ENCODE results near the gene LRRC36.

Gene LRRC36

DNA sequence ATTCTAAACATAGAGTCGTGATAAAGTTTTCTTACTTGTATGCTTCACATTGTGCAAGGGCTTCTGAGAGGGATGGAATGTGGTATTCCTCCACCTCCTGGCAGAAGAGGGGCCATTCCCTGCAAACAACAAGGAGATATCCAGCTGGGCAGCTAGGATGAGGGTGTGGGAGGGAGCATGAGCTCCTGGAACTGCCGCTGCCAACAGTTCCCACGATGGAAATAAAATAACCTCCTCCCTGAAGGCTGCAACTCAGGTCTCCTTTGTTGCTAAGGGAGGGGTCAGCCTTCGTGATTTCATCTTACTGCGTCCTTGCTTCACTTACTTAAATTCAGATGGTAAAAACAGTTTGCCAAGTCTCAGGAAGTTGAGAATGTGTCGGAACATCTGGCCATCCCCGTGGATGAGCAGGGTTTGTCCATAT, 31.7 kb upstream of the LRRC36 start:
- DNase-seq: no peak

DNA sequence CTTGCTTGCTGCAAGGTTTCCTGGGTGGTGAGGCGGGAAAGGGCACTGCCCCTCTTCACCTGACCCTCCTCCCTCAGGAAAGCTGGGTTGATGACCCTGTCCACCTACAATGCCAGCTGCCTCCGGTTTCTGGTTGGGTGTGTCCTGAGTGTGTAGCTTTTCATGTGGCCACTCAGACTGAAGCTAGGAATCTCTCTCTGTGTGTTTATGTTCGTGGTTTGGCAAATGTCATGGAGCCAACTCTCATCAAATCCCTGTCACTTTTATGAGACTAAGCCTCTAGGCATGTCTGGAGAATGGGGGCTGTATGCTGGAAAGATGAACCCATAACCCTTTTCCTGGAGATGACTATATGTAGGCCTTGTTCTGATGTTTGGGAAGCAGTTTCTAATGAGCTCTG, 30.2 kb upstream of the LRRC36 start:
- DNase-seq: no peak

DNA sequence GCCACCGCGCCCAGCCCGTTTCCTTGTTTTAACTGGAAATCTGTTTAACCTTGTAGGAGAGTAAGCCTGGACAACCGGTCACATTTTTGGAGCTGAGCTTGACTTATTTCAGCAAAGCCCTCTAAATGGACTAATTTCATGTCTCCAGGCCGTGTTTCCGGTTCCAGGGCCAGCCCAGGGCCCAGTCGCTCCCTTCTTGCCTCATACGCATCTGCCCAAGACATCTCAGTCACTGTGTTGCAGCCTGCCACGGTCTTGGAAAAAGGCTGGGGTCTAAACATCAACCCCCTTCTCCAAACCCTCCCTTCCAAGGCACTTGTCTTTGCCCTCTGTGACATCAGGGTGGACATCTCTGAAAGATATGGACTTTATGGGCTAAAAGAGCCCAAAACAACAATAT, 28.3 kb upstream of the LRRC36 start:
- DNase-seq: no peak

DNA sequence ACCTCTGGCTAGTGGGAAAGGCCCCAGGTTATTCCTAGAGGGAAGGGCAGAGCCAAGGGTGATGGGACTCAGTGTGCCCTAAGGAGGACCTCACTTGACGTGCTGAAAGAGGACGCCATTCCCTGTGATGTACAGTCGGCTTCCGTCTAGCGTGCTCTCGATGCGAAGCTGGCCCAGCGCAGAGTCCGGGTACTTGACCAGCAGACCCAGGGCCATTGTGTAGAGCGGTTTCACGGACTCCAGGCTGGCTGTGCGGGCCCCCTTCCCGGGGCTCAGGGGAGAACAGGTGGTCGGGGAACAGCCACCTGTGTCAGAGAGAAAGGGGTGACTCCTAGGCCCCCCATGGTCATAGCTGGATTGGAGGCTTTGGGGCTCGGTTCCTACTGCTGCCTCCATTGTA, 27.3 kb upstream of the LRRC36 start:
- DNase-seq: no peak

DNA sequence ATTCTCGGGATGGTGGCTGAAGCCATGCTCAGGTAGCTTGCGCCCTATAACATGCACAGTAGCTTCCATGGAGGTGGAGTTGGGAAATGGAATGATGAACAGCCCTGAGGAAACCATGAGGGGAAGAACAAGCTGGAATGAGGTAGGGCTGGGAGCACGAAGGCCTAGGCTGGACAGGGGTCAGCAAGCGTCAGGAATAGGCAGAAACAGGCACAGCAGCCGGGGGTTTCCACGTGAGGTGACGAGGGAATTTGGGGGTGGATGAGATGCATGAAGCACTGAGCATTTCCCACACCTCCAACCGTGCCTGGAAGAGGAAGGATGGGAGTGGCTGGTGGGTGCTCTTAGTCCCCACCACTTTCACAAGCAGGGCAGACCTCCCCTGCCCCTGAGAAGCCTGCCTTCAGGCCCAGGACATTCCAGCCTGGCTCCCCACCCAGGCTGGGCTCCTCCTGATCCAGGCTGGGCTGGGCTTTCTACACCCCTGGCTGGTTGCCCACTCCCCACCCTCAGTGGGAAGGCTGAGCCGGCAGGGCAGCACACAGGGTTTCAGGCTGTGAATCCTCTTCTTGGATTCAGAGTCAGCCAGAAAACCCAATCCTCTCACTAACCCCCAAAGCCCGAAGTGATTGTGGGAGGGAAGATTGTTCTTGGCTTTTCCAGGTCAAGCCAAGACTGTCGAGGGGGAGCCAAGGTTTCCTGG, 25.4 kb upstream of the LRRC36 start:
- no peak for DNase-seq

DNA sequence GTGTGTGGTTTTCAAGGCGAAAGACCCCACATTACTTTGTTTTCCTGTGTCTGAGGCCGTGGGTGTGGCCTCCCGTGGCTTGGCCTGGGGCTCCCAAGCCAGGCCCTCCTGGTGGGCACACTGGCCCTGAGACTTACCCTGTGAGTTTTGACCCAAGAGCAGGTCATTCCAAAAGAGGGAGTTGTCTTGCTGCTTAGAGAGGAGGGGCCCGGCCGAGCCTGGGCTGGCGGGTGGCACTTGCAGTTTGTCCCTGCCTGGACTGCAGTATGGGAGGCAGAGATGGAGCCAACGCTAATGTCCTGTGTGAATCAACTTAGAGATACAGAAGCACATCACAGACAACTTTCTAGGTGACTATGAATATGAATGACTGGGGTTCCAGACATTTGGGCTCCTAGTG, 24.5 kb upstream of the LRRC36 start:
- no peak for DNase-seq

DNA sequence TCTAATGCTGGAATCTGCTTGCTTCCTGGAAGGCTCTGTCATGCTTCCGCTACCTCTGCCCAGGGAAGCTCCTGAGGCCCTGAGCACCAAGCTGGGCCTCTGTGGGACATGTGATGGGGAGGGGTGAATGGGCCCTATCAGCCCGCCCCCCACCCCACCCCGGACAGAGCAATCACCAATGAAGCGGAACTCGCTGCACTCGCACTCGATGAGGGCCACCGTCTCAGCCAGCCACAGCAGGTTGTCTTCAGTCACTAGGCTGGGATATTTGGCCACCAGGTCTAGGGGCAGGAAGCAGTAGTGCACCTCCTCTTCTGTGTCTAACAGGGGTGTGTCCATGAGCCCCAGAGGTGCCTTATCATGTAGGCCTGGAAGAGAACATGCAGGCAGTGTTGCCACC, 23.6 kb upstream of the LRRC36 start:
- DNase-seq: no peak

DNA sequence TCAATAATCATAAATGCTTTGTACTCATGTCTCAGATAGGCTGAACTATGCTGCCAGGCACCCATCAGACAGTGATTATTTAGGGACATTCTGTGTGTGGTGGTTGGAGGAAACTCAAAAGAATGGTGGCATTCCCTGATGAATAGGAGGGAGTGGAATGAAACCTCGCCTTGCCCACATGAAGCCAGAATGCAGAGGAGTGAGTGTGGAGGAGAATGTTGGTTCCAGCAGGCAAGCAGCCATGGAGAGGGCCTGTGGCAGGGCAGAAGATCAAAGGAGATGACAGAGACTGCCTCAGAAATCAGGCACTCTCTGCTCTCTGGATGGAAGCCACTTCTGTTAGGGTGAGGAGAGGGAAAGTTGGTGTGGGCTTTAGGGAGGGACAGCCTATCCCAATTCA, 22.6 kb upstream of the LRRC36 start:
- no peak for DNase-seq

DNA sequence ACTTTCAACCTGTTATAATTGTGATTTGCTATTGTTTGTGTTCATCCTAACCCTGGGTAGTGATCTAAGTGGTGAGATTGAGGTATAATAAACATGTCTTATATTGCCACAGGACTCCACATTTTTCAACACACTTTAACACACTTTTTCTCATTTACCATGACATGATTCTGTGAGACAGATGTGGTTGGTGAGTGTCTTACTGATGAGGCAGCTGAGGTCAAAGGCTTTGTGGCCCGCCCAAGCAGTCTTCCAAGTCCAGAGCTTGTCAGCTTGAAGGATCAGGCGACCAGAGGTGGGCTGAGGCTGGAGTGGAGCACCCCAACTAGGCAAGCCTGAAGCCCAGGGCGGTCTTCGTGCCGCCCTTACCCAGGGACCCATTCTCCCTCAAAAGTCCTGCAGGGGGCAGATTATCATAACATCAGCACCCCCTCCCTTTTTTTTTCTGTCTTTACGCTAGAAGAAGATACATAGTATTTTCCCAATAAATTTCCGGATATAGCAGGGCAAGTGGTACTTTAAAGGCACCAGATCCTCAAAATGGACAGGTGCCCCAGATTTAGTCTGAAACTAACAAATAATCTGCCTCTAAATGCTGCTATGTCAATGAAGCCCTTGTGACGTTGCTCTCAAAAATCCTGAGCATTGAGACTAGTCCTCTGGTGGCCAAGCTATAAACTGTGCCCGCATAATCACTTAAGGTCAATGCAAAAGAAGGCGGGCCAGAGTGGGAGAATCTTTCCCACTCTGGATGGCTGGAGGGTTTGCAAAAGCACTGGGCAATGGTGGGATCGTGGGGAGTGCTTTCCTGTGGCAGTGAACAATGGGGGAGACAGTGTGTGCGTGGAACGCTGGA, 21.2 kb upstream of the LRRC36 start:
- DNase-seq: no peak

DNA sequence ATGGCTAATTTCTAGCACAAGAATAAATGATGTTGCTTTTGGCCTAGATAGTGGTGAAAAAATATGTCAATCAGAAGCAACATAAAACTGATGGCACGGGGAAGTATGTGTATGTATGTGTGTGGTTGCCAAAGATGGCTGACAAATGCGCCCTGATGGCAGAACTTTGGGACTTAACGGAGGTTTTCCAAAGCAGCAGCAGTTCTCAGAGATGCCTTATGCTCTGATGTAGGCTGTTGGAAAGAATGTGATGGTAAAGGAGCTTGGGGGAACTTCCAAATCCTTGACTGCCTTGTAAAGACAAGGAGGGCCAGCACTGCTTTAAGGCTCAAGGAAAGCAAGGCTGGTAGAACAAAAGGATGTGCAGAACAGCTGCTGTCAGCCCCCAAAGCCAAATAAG, 16.1 kb upstream of the LRRC36 start:
- no peak for DNase-seq

DNA sequence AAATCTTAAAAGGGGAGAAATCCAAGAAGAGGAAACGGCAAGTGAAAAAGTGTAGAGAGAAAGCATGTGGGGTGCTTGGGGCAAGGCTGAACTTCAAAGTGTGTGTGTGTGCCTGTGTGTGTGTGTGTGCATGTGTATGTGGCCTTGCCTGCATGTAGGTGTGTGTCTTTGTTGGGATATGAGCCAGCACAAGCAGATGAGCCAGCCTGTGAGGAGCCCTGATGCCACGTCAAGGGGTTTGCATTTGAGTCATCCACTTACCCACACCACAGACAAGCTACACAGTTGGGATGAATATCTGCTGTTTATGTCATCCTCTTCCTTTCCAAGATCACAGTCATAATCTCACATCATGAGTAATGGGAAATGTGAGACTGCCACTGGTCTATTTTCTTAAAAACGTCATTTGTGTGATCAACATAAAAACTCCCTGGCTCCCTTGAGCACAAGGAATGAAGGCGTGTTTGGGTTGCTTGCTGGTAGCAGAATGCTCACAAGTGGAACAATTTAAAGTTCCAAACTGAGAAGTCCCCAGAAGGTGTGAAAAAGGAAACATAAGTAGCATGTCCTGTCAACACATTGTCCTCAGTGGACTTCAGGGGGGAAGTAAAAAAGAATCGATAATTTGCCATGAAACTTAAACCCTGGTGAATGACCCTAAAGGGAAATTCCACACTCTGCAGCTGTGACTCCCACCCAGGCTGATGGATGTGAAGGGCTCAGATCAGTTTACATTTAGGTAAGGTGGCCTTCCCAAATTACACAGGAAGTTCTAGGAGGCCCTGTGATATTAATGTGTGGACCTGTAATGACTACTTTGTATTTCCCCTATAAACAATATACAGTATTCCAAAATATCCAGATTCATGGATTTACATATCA, 14.8 kb upstream of the LRRC36 start:
- peak; percentile 42 to 77 (median 48) for DNase-seq

DNA sequence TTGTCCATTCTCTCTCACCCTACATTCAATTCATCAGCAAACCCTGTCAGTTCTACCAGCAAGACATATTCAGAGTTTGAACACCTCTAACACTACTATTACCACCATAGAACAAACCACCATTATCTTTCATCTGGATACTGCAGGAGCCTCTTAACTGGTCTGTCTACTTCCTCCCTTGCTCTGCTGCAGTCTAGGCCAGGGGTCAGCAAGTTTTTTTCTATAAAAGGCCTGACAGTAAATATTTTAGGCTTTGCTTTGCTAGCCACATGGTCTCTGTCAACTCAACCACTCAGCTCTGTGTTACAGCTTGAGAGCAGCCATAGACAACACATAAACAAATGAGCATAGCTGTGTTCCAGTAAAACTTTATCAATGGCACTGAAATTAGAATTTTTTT, 13.9 kb upstream of the LRRC36 start:
- DNase-seq: peak in 3 of 4 experiments; percentile 40 to 51 (median 43)

DNA sequence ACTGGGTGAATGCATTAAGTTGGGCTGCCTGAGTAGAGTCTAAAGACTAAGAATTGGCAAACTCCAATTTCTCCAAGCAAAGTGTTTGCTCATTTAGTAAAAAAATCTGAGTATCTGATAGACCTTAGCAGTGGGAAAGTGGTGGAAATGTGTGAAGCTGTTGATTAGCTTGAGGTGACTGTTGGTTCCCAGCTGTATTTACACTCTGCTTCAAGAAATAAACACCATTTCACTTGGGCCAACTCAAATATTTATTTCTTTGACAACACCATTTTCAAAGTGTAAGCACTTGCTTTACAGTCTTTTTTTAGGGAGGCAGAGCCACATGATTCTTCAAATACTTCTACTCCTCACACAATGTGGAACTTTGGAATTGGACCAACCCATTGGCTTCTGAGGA, 8.8 kb upstream of the LRRC36 start:
- no peak for DNase-seq

DNA sequence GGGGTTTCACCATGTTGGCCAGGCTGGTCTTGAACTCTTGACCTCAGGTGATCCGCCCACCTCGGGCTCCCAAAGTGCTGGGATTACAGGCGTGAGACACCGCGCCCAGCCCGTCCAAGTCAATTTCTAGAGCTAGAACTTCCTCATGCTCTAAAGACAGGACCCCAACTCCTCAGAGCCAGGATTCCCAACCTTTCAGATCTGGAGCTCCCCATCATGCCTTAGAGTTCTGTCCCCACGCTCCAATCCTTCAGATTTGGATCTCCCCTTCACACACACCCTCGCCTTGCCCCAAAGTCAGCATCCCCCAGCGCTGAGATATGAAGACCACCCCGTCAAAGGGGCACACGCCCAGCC, 522 bp upstream of the LRRC36 start:
- no peak for DNase-seq

DNA sequence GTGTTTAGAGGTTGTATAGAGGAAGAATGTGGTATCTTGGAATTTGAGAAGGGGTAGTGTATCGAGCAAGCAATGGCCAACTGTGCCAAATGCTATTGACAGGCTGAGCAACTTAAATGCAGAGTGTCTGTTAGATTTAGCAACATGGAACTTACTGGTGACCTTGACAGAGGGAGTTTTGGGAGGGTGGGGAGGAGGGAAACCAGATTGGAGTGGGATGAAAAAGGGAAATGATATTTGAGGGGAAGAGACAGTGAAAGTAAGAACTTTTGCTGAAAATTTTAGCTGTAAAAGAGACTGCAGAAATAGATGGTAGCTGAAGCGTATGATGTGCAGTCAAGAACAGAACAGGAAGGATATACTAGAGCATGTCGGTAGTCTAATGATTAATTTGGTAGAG, 1.1 kb downstream of the LRRC36 start:
- peak in 3 of 4 experiments; percentile 33 to 55 (median 42) for DNase-seq

DNA sequence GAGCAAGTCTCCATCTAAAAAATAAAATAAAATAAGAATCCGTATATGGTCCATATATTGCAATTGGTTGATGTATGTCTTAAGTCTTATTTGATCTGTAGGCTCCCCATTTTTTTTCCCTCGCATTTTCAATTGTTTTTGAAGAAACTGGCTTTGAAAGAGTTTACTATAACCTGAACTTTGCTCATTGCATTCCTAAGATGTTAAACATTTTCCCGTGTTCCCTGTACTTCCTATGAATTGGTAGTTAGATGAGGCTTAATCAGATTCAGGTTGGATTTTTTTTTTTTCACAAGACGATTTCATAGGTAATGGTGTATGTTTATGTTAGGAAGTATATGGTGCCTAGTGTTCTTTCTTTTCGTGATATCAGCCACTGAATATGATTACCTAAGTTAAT, 3.3 kb downstream of the LRRC36 start:
- DNase-seq: no peak

DNA sequence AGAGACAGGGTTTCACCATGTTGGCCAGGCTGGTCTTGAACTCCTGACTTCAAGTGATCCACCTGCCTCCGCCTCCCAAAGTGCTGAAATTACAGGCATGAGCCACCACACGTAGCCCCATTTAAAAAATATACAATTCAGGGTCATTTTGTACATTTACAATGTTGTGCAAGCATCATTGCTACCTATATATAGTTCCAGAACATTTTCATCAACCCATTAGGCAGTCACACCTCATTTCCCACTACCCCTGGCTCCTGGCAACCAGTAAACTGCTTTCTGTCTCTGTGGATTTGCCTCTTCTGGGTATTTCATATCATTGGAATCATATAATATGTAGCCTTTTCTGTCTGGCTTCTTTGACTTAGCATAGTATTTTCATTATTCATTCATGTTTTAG, 6.7 kb downstream of the LRRC36 start:
- DNase-seq: no peak

DNA sequence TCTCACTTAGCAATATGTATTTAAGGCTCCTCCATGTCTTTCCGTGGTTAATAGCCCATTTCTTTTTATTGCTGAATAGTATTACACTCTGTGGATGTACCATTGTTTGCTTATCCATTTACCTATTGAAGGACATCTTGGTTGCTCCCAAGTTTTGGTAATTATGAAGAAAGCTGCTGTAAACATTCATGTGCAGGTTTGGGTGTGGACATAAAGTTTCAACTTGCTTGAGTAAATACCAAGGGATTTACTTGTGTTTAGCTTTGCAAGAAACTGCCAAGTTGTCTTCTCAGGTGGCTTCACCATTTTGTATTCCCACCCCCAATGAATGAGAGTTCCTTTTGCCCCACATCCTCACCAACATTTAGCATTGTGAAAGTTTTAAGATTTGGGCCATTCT, 9.5 kb downstream of the LRRC36 start:
- no peak for DNase-seq

DNA sequence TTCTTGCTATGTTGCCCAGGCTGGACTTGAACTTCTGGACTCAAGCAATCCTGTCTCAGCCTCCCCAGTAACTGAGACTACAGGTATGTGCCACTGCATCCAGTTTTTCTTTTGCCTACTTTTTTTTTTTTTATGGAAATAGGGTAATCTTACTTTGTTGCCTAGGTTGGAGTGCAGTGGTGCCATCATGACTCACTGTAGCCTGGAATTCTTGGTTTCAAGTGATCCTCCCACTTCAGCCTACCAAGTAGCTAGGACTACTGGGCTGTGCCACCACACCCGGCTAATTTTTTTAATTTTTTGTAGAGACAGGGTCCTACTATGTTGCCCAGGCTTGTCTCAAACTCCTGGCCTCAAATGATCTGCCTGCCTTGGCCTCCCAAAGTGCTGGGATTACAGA, 10.0 kb downstream of the LRRC36 start:
- DNase-seq: no peak

DNA sequence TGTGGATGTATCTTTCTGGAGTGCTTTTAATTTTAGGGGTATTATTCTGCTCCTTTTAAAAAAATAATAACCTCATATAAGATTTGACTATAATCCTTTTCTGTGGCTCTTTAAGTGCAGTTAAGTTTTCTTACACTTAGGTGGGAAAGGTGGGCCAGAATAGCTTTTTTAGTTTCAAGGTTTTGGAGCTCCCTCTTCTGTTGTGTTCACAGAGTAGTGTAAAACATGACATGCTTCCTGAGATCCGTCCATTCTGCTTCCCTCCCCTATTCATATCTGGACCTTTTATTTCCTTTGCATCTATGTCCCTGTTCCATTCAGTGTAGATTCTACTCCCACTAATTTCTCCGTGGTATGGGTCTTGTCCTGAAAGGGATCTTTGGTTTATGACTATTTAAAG, 12.8 kb downstream of the LRRC36 start:
- DNase-seq: peak in 1 of 4 experiments; percentile 29

DNA sequence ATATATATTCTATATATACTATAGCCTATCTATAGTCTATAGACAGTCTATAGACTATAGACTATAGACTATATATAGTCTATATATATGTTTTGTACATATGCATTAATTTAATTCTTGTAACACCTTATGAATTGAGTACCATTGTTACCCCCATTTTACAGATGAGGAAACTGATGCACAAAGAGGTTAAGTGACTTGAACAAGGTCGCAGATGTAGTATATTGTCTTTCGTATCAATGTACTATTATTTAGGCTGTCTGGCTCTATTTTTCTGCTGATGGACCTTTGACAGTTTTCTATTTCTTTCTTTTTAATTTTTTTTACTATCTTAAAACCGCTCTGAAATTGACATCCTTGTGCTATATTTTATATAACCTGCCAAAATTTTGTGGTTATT, 14.6 kb downstream of the LRRC36 start:
- DNase-seq: no peak

DNA sequence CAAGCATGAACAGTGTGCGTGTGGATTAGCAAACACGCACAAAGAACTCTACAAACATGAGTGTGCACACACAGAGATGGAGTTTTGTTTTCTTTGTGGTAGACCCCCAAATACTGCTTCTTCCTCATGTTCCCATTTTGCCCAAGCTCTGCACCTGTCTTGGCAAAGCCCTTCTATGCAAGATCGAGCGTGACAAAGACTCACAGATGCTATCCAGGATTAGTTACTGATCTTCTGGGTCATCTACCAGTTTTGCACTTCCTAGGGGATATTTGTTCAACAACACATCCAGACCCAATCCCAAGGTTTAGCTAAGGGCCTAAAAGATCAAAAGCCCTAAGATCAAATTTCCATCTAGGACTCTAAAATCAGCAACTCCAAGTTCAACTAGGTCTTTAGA, 16.0 kb downstream of the LRRC36 start:
- DNase-seq: no peak

DNA sequence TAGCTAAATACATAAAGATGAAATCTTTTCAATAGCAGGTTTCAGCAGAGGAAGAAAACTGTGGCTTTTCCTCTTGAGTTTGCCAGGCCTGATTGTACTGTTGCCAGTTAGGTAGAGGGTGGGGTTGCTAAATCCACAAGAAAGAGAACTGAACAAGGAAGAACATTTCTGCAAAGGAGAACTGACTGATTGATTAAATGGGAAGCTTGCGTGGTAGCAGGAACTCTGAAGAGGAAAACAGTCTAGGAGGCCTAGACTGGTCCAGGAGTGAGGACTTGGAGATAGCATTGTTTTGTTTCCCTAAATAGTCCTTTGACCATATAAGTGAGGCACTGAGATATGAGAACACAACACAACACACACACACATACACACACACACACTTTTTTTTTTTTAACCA, 18.8 kb downstream of the LRRC36 start:
- peak; percentile 8 to 35 (median 19) for DNase-seq
